Measurements from ENCODE around the gene PACRG.

GRCh38 chr6:163062790-163063189 lies 335.0 kb downstream of the PACRG start:
- TF ChIP-seq POLR2A (IDR thresholded peaks at IDR 0.05; ENCODE audit: low read depth, low read length) (no peak), TAF1 (IDR thresholded peaks at IDR 0.05; ENCODE audit: low read depth, low read length) (no peak), POLR2AphosphoS5 (IDR thresholded peaks at IDR 0.05; ENCODE audit: low read depth, low read length) (no peak), POU2F2 (IDR thresholded peaks at IDR 0.05; ENCODE audit: low read depth, low read length) (no peak), PAX5 (IDR thresholded peaks at IDR 0.05; ENCODE audit: insufficient read depth, low read length, severe bottlenecking) (no peak), SPI1 (IDR thresholded peaks at IDR 0.05; ENCODE audit: low read depth, low read length) (no peak)

All from GM12891 (cell line).